SHP77 (cell line): ENCODE measurements around the gene KRTAP10-5.
"Not testable (repeated sequence)": the region's sequence is repeated elsewhere in the genome, so short reads cannot be mapped to it uniquely, and the experiment has no call there.

ENCODE experiments used
- DNase-seq, 2 experiments: peaks; one replicate each; lab custom pipeline; 2025; lab: John Stamatoyannopoulos, UW

Gene KRTAP10-5

DNA sequence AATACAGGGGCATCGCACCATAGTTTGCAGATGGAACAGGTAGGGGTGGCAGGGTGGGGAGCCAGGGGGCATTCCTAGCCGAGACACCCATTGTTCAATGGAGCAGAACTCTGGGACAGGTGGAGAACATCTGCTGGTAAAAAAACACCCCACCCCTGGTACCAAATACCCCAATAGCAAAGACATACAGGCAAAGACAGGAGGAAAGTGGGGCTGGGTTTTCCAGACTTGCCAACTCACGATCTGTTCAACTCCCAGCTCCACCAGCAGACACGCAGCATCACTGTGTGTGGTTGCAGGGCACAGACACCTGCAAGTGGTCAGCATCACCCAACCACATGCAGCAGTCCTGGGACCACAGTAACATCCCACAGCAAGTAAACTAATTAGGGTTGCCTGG is 31.1 kb upstream of the KRTAP10-5 start:
- no peak for DNase-seq

DNA sequence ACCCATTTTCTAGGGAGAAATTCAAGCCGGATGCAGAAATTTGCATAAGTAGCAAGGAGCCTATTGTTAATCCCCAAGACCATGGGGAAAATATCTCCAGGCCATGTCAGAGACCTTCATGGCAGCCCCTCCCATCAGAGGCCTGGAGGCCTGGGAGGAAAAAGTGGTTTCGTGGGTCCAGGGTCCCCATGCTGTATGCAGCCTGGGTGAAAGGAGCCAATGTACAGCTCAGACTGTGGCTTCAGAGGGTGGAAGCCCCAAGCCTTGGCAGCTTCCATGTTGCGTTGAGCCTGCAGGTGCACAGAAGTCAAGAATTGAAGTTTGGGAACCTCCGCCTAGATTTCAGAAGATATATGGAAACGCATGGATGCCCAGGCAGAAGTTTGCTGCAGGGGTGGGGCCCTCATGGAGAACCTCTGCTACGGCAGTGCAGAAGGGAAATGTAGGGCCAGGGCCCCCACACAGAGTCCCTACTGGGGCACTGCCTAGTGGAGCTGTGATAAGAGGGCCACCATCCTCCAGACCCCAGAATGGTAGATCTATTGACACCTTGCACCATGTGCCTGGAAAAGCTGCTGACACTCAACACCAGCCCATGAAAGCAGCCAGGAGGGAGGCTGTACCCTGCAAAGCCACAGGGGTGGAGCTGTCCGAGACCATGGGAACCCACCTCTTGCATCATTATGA is 29.9 kb upstream of the KRTAP10-5 start:
- DNase-seq: not testable (repeated sequence)

DNA sequence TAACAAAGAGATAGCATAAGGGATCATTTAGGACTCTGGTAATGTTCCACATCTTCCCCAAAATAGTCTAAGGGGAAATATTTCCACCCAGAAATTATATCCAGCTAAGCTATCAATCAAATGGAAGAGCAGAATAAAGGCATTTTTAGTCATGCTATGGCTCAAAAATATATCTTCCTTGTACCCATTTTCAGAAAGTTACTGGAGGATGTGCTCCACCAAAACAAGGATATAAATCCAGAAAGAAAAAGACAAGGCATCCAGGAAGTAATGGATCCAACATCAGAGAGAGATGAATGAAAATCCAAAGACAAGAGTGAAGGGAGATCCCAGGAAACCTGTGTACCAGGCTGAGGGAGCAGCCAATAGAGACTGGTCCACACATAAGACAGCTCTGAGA is 28.8 kb upstream of the KRTAP10-5 start:
- no peak for DNase-seq

DNA sequence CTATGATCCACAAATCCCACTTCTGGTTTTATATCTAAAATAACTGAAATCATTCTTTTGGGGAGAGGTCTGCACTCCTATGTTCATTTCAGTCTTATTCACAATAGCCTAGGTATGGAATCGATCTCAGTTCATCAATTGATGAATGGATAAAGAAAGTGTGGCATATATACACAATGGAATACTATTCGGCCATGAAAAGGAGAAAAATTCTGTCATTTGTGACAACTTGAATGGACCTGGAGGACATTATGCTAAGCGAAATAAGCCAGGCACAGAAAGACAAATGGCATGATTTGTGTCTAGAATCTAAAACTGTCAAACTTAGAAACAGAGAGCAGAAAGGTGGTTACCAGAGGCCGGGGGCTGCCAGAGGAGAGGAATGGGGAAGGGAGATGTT is 26.1 kb upstream of the KRTAP10-5 start:
- no peak for DNase-seq

DNA sequence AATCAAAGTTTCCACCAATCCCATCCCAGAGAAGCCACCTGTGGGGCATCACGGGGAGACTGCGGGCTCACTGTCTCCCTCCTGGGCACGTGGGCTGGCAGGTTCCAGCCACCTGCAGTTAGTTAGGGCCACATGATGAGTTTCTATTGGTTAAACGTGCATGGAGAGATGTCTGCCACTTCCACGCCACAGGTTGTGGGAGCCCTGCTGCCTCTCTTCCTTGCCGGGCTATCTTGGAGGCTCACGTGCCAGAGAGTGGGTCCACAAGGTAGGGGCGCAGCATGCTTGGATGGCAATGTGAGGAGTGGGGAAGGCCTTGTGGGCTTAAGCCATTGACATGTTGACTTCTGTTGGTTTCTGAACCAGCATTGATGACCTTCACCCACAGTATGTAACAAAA is 23.5 kb upstream of the KRTAP10-5 start:
- no peak for DNase-seq

DNA sequence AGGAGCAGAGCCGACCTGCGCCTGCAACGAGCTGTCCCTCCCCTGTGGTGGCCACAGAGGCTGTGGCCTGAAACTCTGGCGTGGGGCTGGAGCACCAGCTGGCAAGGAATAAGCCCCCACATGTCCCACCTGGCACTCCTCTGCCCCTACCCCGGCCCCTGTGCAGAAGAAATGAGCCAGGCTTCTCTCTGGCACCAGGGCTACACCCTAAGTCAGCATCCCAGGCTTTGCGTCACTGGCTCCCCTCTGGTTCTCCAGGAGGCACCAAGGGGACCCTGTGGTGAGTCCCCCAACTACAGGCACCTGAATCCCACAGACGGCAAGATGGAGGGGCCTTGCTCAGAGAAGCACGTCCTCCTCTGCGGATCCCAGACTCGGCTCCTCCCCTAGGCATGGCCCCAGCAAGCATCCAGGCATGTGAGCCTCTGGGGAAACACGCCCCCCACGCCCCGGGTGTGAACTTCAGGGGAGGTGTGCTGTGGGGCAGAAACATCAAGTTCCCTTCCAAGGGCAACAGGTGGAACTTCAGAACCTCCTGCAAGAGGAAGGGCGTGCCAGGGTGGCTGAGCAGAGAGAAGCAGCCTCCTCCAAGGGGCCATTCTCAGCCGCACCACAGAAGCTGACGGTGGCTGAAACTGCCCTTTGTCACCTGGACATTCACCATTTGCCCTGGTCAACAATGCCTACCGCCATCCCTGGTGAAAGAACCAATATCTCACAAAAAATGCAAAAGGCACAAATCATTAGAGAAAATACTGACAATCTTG is 22.9 kb upstream of the KRTAP10-5 start:
- DNase-seq: no peak

DNA sequence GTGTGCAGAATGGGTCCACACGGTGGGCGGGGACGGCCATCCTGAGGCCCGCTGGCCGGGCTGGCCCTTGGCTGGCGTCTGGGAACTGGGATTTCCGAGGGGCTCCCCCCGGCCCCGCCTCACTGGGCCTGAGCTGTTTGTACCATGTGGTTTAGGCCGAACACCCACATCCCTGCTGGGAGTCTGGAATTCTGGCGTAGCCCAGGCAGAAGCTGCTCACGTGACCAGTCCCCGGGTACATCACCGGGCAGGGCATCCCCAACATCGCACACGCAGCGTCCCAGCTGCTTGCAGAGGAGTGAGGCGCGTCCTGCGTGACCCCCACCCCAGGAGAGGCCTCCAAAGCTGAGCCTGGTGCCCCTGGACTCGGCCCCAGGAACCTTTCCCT is 22.1 kb upstream of the KRTAP10-5 start:
- DNase-seq: no peak

DNA sequence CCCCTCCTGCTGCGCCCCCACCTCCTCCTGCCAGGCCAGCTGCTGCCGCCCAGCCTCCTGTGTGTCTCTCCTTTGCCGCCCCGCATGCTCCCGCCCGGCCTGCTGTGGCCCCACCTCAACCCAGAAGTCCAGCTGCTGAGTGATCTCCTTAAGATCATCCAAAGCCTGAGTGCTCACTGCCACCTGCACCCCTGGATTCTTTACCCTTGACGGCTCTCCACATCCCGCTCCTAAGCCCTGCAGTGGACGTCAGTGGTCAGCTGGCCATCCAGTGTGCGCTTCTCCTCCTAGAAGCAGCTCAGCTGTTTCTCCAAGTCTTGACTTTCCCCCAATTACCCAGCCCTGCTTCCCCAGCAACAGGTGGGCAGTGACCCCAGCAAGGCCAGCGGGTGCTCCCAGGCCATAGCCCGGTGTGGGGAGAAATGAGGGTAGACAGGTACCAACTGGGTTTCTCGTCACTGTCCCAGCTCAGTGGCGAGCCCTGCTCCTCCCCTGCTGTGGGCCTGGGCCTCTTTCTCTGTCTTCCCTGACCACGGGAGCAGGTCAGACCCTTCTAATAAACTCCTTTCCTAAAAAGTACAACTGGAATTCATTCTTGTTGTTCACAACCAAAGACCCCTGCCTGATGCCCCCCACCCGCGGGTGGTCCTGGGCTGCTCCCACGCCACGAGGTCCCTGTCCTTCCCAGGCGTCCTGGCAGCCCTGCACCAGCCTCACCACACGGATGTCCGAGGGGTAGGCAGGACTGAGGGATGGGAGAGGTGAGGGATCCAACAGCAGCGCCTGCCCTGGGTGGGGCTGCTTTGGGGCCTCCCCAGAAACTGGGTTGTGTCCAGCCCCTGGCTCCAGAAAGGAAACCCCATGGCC is 21.4 kb upstream of the KRTAP10-5 start:
- no peak for DNase-seq

DNA sequence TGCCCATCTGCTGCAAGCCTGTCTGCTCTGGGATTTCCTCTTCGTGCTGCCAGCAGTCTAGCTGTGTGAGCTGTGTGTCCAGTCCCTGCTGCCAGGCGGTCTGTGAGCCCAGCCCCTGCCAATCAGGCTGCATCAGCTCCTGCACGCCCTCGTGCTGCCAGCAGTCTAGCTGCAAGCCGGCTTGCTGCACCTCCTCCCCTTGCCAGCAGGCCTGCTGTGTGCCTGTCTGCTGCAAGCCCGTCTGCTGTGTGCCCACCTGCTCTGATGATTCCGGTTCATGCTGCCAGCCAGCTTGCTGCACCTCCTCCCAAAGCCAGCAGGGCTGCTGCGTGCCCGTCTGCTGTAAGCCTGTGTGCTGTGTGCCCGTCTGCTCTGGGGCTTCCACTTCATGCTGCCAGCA is 20.7 kb upstream of the KRTAP10-5 start:
- DNase-seq: peak; percentile 29 to 47

DNA sequence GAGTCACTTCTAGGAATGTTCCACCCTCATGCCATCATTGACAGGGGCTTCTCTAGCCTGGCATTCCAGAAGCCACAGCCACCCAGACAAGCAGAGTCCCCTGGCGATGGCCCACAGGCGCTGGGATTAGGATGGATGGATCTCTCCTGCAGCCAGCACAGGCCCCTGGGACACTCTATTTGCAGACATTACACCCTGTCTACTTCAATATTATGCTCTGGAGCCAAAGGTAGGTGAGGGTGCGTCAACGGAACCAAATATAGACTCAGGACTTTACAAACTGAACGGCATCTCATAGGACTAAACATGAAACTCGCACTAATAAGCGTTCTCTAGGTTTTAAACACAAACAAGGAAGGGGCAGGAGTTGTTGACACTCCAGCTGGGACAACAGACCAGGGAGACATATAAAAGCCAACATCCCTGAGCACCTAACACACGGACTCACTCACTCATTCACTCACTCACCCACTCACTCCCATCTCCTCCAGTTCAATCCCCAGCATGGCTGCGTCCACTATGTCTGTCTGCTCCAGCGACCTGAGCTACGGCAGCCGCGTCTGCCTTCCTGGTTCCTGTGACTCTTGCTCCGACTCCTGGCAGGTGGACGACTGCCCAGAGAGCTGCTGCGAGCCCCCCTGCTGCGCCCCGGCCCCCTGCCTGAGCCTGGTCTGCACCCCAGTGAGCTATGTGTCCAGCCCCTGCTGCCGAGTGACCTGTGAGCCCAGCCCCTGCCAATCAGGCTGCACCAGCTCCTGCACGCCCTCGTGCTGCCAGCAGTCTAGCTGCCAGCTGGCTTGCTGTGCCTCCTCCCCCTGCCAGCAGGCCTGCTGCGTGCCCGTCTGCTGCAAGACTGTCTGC is 19.9 kb upstream of the KRTAP10-5 start, which contains the start of gene KRTAP10-7:
TSS of gene KRTAP10-7 (plus strand) at position 480 of the 861 bp plus-strand sequence. CDS start at position 505, 25 bp downstream.
- DNase-seq: not testable (repeated sequence)

DNA sequence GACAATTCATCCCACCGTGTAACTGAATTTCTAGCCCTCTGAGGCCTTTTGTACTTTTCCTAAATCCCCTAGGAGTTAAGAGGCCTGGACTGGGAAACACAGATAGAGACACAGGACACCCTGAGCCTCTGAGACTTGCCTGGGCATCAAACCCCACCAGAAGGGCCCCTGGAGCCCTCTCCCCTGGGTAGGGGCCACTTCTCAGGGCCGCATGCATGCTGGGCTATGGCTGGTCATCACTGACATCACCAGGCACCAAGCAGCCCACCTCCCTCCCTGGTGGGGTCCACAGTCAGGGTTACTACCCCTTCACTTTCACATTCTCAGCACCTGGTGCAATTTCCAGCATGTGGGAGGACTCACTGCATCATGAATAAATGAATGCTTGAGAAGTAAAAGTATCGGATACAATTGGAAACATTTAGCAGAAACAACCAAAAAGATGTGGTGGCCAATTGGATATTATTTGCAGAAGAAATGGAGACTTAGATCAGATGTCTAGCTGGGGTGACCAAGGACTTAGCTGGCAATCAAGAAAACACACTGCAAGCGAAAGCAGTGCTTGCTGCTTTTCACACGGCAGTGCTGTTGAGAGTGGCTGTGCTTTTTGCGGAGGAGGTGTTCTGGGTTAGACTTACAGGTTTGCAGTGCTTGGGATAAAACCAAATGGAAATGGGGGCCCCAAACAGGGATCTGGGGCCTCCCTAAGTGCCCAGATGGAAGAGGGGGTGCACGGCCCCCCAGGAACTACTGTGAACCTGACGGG is 19.0 kb upstream of the KRTAP10-5 start:
- no peak for DNase-seq

DNA sequence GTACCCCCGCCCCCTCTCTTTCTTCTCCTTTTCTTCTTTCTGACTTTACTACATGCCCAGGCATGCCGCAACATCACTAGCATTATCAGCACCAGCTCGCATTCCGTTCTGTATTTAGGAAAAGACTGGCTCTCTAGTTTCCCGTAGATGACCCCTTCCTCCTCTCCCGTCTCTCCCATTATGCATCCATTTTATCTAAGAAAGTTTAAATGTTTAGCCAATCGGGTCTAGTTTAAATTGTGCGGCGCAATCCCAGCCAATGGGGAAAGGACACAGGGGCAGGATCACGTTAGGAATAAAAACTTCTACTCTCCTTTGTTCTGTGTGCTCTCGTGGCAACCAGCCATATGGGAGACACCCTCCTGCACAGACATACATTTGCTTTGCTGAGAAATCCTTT is 17.7 kb upstream of the KRTAP10-5 start:
- DNase-seq: no peak

DNA sequence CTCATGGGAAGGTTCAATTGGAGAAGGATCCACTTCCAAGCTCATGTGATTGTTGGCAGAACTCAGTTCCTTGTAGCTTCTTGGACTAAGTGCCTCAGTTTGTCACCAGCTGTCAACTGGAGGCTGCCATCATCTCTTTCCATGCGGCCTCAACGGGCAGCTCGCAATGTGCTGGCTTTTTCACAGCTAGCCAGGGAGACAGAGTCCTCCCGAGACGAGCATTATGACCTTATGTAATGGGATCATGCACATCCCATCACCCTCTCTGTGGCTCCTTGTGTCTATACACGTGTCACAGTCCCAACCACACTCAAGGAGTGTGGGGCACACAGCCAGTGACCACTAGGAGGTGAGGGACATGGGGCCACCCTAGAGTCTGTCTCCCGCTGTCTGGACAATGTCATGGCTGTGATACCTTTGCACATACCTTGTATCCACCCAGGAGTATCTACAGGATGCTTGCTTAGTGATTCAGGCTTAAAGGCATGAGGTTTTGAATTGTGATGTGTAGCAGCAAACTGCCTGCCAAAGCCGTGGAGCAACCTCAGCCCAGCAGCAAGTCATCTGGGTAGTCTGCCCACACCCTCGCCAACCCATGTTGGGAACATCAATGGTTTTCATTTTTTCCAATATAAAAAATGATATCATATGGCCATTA is 15.8 kb upstream of the KRTAP10-5 start:
- no peak for DNase-seq

DNA sequence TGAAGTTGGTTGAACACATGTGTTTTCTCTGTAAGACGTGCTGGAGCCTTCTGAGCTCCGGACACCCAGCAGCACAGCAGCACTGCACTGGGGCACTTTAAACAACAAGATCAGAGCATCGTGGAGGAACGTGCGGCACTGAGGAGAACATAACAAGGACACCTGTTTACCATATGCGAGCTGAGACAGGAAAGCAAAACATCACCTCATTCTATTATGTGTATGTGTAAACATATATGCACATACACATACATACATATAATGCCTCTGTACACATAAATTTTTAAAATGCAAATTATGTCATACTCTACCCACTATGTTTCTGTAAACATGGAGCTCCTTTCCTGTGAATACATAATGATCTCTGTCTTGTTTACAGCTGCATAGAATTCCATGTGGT is 15.1 kb upstream of the KRTAP10-5 start:
- no peak for DNase-seq

DNA sequence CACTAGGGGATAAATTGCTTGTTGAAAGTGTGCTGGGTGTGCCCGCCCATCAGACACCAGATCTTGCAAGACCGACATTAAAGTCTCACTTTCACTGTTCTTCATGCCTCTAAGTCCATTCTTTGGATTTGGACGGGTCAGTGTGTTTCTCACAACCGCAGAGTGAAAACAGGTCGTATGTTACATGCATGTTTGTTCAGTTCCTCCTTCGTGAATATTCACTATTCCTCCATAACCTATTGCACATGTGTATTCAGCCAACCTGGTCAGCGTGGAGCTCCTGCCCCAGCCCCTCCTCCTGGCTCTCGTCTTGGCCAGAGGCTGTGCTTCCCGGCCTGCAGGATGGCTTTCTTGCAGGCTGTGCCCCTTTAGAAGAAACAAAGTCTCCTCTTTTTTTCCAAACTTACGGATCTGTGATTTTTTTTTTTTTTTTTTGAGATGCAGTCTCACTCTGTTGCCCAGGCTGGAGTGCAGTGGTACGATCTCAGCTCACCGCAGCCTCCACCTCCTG is 14.1 kb upstream of the KRTAP10-5 start:
- no peak for DNase-seq

DNA sequence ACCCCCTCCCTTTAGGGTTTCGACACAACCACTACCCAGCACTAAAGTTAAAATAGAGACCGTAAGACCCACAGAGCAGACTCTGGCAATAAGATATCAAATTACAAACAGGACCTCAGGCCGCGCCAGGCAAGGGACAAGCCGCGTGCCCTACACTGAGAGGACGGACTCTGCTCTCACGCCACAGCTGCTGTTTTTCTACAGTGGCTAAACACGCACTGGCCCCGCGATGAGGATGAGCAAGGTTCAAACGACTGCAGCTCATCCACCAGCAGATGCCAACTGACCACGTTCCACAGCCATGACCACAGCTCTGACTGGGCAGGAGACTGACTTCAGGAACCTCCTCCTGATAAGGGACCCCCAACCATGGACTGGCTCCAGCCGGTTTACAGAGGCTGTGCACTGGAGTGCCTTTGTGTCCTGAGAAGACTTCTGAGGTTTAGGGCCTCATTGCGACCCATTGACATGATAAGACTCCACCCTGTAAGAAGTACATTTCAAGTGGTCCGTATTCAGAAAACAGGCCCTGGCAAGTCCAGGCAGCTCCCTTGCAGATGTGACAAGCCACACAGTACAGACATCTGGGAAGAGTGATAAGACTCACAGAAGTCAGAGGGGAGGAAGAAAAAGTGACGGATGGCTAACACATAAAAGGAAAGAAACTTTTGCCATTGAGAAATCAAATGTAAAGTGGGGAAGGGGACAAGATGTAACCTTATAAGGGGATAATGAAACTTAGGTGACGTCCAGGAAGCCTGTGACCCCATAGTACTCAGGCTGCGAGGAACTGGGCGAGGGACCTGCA is 13.4 kb upstream of the KRTAP10-5 start:
- DNase-seq: no peak

DNA sequence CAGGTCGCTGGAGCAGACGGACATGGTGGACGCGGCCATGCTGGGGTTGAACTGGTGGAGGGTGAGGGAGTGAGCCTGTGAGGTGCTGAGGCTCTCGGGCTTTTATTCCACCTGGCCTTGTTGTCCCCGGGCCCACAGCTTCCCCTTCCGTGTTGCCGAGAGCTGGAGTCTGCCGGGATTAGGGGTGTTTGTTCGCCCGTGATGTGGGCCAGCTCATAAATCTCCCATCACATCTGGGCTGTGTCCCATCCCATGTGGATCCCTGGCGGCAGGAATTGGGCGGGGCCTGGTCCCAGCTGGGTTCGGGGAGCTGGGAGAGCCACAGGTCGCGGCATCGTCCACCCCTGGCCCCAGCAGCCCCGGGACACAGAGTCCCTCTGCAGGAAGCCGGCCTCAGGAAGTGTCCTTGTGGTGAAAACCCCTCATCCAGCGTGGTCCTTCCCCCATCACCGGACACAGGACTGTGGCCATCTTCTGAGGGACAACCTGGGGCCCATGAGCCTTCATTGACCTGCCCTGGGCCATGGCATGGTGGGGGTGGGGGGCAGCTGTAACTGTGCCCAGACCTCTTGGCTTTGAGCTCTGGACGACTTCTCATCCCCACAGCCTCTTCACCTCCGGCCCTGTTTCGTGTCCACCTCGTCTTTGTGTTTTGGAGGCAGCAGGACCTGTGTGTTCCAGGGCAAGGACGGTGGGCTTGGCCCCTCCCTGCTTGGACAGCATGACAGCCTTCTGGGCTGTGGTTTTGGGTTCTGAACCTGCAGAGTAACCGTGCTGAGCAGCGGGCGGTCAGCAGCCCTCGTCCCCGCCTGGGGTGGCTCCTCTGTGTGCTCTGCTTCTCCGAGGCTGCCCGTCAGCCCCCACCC is 12.3 kb upstream of the KRTAP10-5 start, which contains the start of gene KRTAP10-6:
TSS of gene KRTAP10-6 (minus strand) at position 60 of the 866 bp plus-strand sequence. CDS start at position 39, 21 bp downstream.
- DNase-seq: no peak

DNA sequence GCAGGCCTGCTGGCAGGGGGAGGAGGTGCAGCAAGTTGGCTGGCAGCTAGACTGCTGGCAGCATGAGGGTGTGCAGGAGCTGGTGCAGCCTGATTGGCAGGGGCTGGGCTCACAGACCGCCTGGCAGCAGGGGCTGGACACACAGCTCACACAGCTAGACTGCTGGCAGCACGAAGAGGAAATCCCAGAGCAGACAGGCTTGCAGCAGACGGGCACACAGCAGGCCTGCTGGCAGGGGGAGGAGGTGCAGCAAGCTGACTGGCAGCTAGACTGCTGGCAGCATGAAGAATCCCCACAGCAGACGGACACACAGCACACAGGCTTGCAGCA is 11.4 kb upstream of the KRTAP10-5 start:
- not testable (repeated sequence) for DNase-seq
